Smooth muscle cell (in vitro differentiated cells): ENCODE measurements around the gene ZNF341. TPM values are rescaled to one million over a fixed set of nuclear protein-coding genes. Genes with fewer than 3 reads are reported as not detected.
A peak's percentile ranks its signal among the peaks of the same experiment; 100 is the strongest.

Experiments
- DNase-seq: peaks from one replicate; lab custom pipeline; 2025; ENCODE audit not compliant: unreplicated experiment; lab: John Stamatoyannopoulos, UW
- H2AFZ ChIP-seq: fragments of 200-600 bp; sonication (generic); 2 replicates; pipeline ENCODE4 v1.6.0; 2016; ENCODE audit warnings: antibody characterized with exemption, low read depth, mild to moderate bottlenecking
- H3F3A ChIP-seq: fragments of 200-600 bp; sonication (generic); 2 replicates; pipeline ENCODE4 v1.6.0; 2017; ENCODE audit warnings: antibody characterized with exemption, low read depth
- H3K27ac ChIP-seq: fragments of 200-600 bp; sonication (generic); 2 replicates; pipeline ENCODE4 v1.5.1; 2016; ENCODE audit warnings: low read depth, mild to moderate bottlenecking
- H3K27me3 ChIP-seq: fragments of 200-600 bp; sonication (generic); 2 replicates; pipeline ENCODE4 v1.6.1; 2016; ENCODE audit warnings: low read depth, mild to moderate bottlenecking
- H3K36me3 ChIP-seq: fragments of 200-600 bp; sonication (generic); 2 replicates; pipeline ENCODE4 v1.5.1; 2016; ENCODE audit warnings: low read depth
- H3K4me1 ChIP-seq: fragments of 200-600 bp; sonication (generic); 2 replicates; pipeline ENCODE4 v1.5.1; 2016; ENCODE audit warnings: low read depth
- H3K4me2 ChIP-seq: fragments of 200-600 bp; sonication (generic); 2 replicates; pipeline ENCODE4 v1.6.0; 2016; ENCODE audit warnings: mild to moderate bottlenecking
- H3K4me3 ChIP-seq: fragments of 200-600 bp; sonication (generic); 2 replicates; pipeline ENCODE4 v1.5.1; 2016; ENCODE audit warnings: mild to moderate bottlenecking
- H3K79me2 ChIP-seq: fragments of 200-600 bp; sonication (generic); 2 replicates; pipeline ENCODE4 v1.6.0; 2016; ENCODE audit warnings: low read depth, mild to moderate bottlenecking
- H3K9ac ChIP-seq: fragments of 200-600 bp; sonication (generic); 2 replicates; pipeline ENCODE4 v1.6.0; 2016; ENCODE audit warnings: low read depth
- H3K9me3 ChIP-seq: fragments of 200-600 bp; sonication (generic); replicated peaks from 2 replicates; pipeline ENCODE4 v1.5.1; 2016; ENCODE audit warnings: low read depth
- H4K20me1 ChIP-seq: fragments of 200-600 bp; sonication (generic); 2 replicates; pipeline ENCODE4 v1.6.0; 2016; ENCODE audit warnings: low read depth
- CTCF ChIP-seq: fragments of 200-600 bp; sonication (generic); IDR thresholded peaks from 2 replicates; pipeline ENCODE4 v1.5.1; 2017; ENCODE audit warnings: borderline replicate concordance, mild to moderate bottlenecking, antibody characterized with exemption; ENCODE audit not compliant: insufficient read depth, poor library complexity, severe bottlenecking
- WGBS: methylation state at CpG from one replicate; pipeline ENCODE4 v1.1.7; 2016; ENCODE audit warnings: low lambda C conversion rate; 5-methylcytosine and 5-hydroxymethylcytosine counted together
- polyA plus RNA-seq: library from polyadenylated mRNA; unstranded; fragments of >200 nt; fragmentation: Nextera tagmentation; extraction: Ambion mirVana; gene quantifications from 2 replicates; pipeline ENCODE4 v1.2.1, GENCODE V29; 2016
- total RNA-seq: library from RNA; depleted of rRNA; stranded (reverse); fragments of >200 nt; gene quantifications from 2 replicates; pipeline ENCODE4 v1.2.3, GENCODE V29; 2014

ZNF341 gene
- total and polyA plus RNA-seq, 2 experiments from 2014 or later = 1.2 to 2.0 TPM

GRCh38 chr20:33812908-33813462 lies 81.2 kb downstream of the ZNF341 start:
- peak overlapping the region; percentile 96 for H3K4me2 ChIP-seq
- no peaks in the 10 kb centered on the region for H3K27me3 ChIP-seq
- no peaks in the 10 kb centered on the region for H3K9me3 ChIP-seq
- no peak for DNase-seq
- peak overlapping the region; percentile 99 for H3K27ac ChIP-seq
- no peak overlapping the region for H2AFZ ChIP-seq
- TF ChIP-seq CTCF = no peak
- WGBS = 58% methylated on average over 10 of the region's 10 CpGs
- peak overlapping the region; percentile 99 for H3K9ac ChIP-seq
- H4K20me1 ChIP-seq = peaks cover 57% of the 10 kb centered on the region
- H3F3A ChIP-seq = peaks cover 3% of the 10 kb centered on the region
- peak overlapping the region; percentile 80 for H3K4me3 ChIP-seq
- H3K36me3 ChIP-seq = no peaks in the 10 kb centered on the region
- H3K79me2 ChIP-seq = peaks cover 66% of the 10 kb centered on the region
- H3K4me1 ChIP-seq = peaks cover 10% of the 10 kb centered on the region

GRCh38 chr20:33814238-33814712 lies 82.5 kb downstream of the ZNF341 start:
- Histone ChIP-seq H3K27me3 (no peaks in the 10 kb centered on the region), H4K20me1 (peaks cover 70% of the 10 kb centered on the region), H3K4me2 (no peak overlapping the region), H2AFZ (no peak overlapping the region), H3K9me3 (no peaks in the 10 kb centered on the region), H3K4me3 (no peak overlapping the region), H3K27ac (no peak overlapping the region), H3K79me2 (peaks cover 79% of the 10 kb centered on the region), H3F3A (peaks cover 3% of the 10 kb centered on the region), H3K4me1 (peaks cover 10% of the 10 kb centered on the region), H3K9ac (no peak overlapping the region), H3K36me3 (no peaks in the 10 kb centered on the region)
- TF ChIP-seq CTCF = no peak
- DNase-seq = no peak
- WGBS = 92% methylated on average over 5 of the region's 5 CpGs

- H3K4me3 ChIP-seq = no peak overlapping the region
- H3K27ac ChIP-seq = no peak overlapping the region
- no peak for DNase-seq
- no peak for TF ChIP-seq CTCF
- no peaks in the 10 kb centered on the region for H3K9me3 ChIP-seq
- no peak overlapping the region for H3K4me2 ChIP-seq
- 96% methylated on average over 3 of the region's 3 CpGs for WGBS
- H4K20me1 ChIP-seq = peaks cover 84% of the 10 kb centered on the region
- no peak overlapping the region for H2AFZ ChIP-seq
- H3K36me3 ChIP-seq = no peaks in the 10 kb centered on the region
- peaks cover 10% of the 10 kb centered on the region for H3K4me1 ChIP-seq
- H3K9ac ChIP-seq = no peak overlapping the region
- H3K27me3 ChIP-seq = no peaks in the 10 kb centered on the region
- H3F3A ChIP-seq = peaks cover 3% of the 10 kb centered on the region
- H3K79me2 ChIP-seq = peaks cover 93% of the 10 kb centered on the region
Measured at GRCh38 chr20:33815671-33816070, 83.9 kb downstream of the ZNF341 start.

GRCh38 chr20:33816191-33816590 lies 84.4 kb downstream of the ZNF341 start:
- peaks cover 3% of the 10 kb centered on the region for H3F3A ChIP-seq
- no peak for DNase-seq
- TF ChIP-seq CTCF = no peak
- H3K4me2 ChIP-seq = no peak overlapping the region
- peaks cover 89% of the 10 kb centered on the region for H4K20me1 ChIP-seq
- WGBS = 84% methylated on average over 1 of the region's 1 CpG
- peaks cover 98% of the 10 kb centered on the region for H3K79me2 ChIP-seq
- H3K4me1 ChIP-seq = peaks cover 10% of the 10 kb centered on the region
- H3K9me3 ChIP-seq = no peaks in the 10 kb centered on the region
- no peak overlapping the region for H3K27ac ChIP-seq
- no peak overlapping the region for H2AFZ ChIP-seq
- H3K27me3 ChIP-seq = no peaks in the 10 kb centered on the region
- H3K36me3 ChIP-seq = no peaks in the 10 kb centered on the region
- no peak overlapping the region for H3K9ac ChIP-seq
- no peak overlapping the region for H3K4me3 ChIP-seq
